K562 (cell line): ENCODE results near the gene DDX60. TPM values are rescaled to one million over a fixed set of nuclear protein-coding genes. Genes with fewer than 3 reads are reported as not detected.

Experiments
- ATAC-seq: fragments of 200-7000 bp; cut with Tn5 transposase; 3 replicates; pipeline ENCODE4 v1.9.1; 2020; ENCODE audit warnings: moderate library complexity
- BruUV-seq: library from RNA; stranded (reverse); fragments of 400-500 nt; replicated peaks from 2 replicates; lab custom pipeline; 2021; lab: Mats Ljungman, UMichigan
- CTCF ChIA-PET: fragments of 300-600 bp; formaldehyde crosslinking; extraction: SDS; loops from one replicate; lab custom pipeline; 2021; ENCODE audit warnings: low intra/inter-chr PET ratio; lab: Yijun Ruan, JAX
- POLR2A ChIA-PET: fragments of 300-600, 350-650 bp; sonication (Branson Sonifier 250); formaldehyde crosslinking; extraction: SDS; loops from one replicate; lab custom pipeline; 2021; ENCODE audit warnings: antibody characterized with exemption, inconsistent platforms; lab: Yijun Ruan, JAX
- DNase-seq, 4 experiments: peaks; one replicate each; pipeline versions ENCODE4 v3.0.0 to v3.0.0-alpha.2; 2011 to 2018; ENCODE audit warnings: low spot score in 3 of 4, mixed read lengths in 3 of 4; ENCODE audit errors: extremely low read depth in 1 of 4
- FAIRE-seq: peaks from 2 replicates; lab custom pipeline; 2011; peaks lifted over from hg19 to GRCh38; lab: Jason Lieb, UNC
- H2AFZ ChIP-seq: 2 replicates; pipeline ENCODE4 v1.6.0; 2011; ENCODE audit warnings: low read depth, low read length, control low read depth, inconsistent platforms
- H3K27ac ChIP-seq: fragments of 200-600 bp; 3 replicates; pipeline ENCODE4 v1.8.0; 2011; ENCODE audit warnings: low read depth, mild to moderate bottlenecking, control low read depth, inconsistent platforms, low read length, moderate library complexity, mixed read lengths; ENCODE audit errors: extremely low read depth
- H3K27me3 ChIP-seq, 2 experiments: fragments of 300-600 bp in 1 of 2; 2 replicates in 1 of 2; 3 replicates in 1 of 2; pipeline versions ENCODE4 v1.6.0 to v1.8.0; 2011; ENCODE audit warnings: inconsistent platforms in 2 of 2, low read length in 2 of 2, mild to moderate bottlenecking in 1 of 2, mixed read lengths in 1 of 2, moderate library complexity in 1 of 2; ENCODE audit not compliant: control insufficient read depth in 2 of 2, insufficient read depth in 2 of 2
- H3K36me3 ChIP-seq: fragments of 300-600 bp; 3 replicates; pipeline ENCODE4 v1.8.0; 2011; ENCODE audit warnings: mild to moderate bottlenecking, low read length, inconsistent platforms; ENCODE audit not compliant: control insufficient read depth, insufficient read depth
- H3K4me1 ChIP-seq, 2 experiments: fragments of 200-600 bp in 1 of 2; replicated peaks in 1 of 2; 2 replicates in 1 of 2; 3 replicates in 1 of 2; pipeline versions ENCODE4 v1.5.1 to v1.8.0; 2011; ENCODE audit warnings: inconsistent platforms in 2 of 2, low read length in 2 of 2, mild to moderate bottlenecking in 1 of 2, mixed read lengths in 1 of 2, moderate library complexity in 1 of 2; ENCODE audit not compliant: control insufficient read depth in 2 of 2, insufficient read depth in 2 of 2
- H3K4me2 ChIP-seq: 2 replicates; pipeline ENCODE4 v1.6.1; 2011; ENCODE audit warnings: low read length, control low read depth, inconsistent platforms, mixed read lengths; ENCODE audit not compliant: insufficient read depth
- H3K4me3 ChIP-seq: fragments of 200-600 bp; sonication (generic), shearing (Covaris generic); 2 replicates; pipeline ENCODE4 v1.5.1; 2016; ENCODE audit warnings: control low read depth, inconsistent platforms
- H3K79me2 ChIP-seq: fragments of 200-600 bp; 3 replicates; pipeline ENCODE4 v1.8.0; 2011; ENCODE audit warnings: low read length, inconsistent platforms; ENCODE audit not compliant: control insufficient read depth, insufficient read depth
- H3K9ac ChIP-seq, 2 experiments: 2 replicates each; pipeline versions ENCODE4 v1.6.0 to v1.6.1; 2011; ENCODE audit warnings: low read depth in 2 of 2, low read length in 2 of 2, control low read depth in 1 of 2, inconsistent platforms in 1 of 2, mild to moderate bottlenecking in 1 of 2, mixed read lengths in 1 of 2; ENCODE audit not compliant: insufficient read depth in 1 of 2
- H3K9me1 ChIP-seq: one replicate; pipeline ENCODE4 v1.6.0; 2011; ENCODE audit warnings: inconsistent platforms, mild to moderate bottlenecking, low read length, moderate library complexity; ENCODE audit not compliant: control insufficient read depth, insufficient read depth
- H3K9me3 ChIP-seq: replicated peaks from 2 replicates; pipeline ENCODE4 v1.5.1; 2011; ENCODE audit warnings: low read depth, low read length, inconsistent platforms; ENCODE audit not compliant: control insufficient read depth, insufficient read depth
- H4K20me1 ChIP-seq: replicated peaks from 2 replicates; pipeline ENCODE4 v1.6.1; 2011; ENCODE audit warnings: low read length, inconsistent platforms, mixed read lengths; ENCODE audit not compliant: control insufficient read depth, insufficient read depth
- CEBPB ChIP-seq: fragments of 450-650 bp; IDR thresholded peaks from 2 replicates; pipeline ENCODE4 v1.6.1; 2016; ENCODE audit warnings: missing genetic modification characterization, missing compliant biosample characterization
- CREM ChIP-seq: IDR thresholded peaks from 2 replicates; pipeline ENCODE4 v1.6.1; 2014; ENCODE audit warnings: antibody characterized with exemption, low read depth
- FOXJ2 ChIP-seq: fragments of 200-800 bp; sonication (Bioruptor generic); IDR thresholded peaks from 2 replicates; pipeline ENCODE4 v1.6.1; 2016; ENCODE audit warnings: missing genetic modification characterization, missing compliant biosample characterization
- KLF16 ChIP-seq: IDR thresholded peaks from 2 replicates; pipeline ENCODE4 v1.6.1; 2016; ENCODE audit warnings: antibody characterized with exemption
- NBN ChIP-seq: fragments of 450-650 bp; IDR thresholded peaks from 2 replicates; pipeline ENCODE4 v1.6.1; 2016; ENCODE audit warnings: low read depth, mild to moderate bottlenecking
- NCOA6 ChIP-seq: fragments of 450-650 bp; IDR thresholded peaks from 2 replicates; pipeline ENCODE4 v1.6.1; 2017; ENCODE audit warnings: mild to moderate bottlenecking
- POLR2AphosphoS2 ChIP-seq: IDR thresholded peaks from 2 replicates; pipeline ENCODE4 v1.6.1; 2012; ENCODE audit warnings: low read length, improper control_type of control experiment
- POLR3G ChIP-seq: IDR thresholded peaks from 2 replicates; pipeline ENCODE4 v1.6.1; 2011; ENCODE audit not compliant: insufficient read length, insufficient replicate concordance; ENCODE audit errors: extremely low read depth
- SREBF2 ChIP-seq: sonication (generic); formaldehyde crosslinking; IDR thresholded peaks from 2 replicates; pipeline ENCODE4 v1.4.0; 2020; ENCODE audit warnings: mild to moderate bottlenecking, missing genetic modification reagents
- ZMIZ1 ChIP-seq, 2 experiments: fragments of 150-350 bp in 1 of 2; IDR thresholded peaks; 2 replicates each; pipeline ENCODE4 v1.6.1; 2012 to 2016; ENCODE audit warnings: low read depth in 2 of 2, low read length in 2 of 2, mild to moderate bottlenecking in 1 of 2, moderate library complexity in 1 of 2
- ZNF639 ChIP-seq, 2 experiments: fragments of 200-800 bp in 1 of 2; sonication (Bioruptor generic) in 1 of 2; sonication (generic) in 1 of 2; formaldehyde crosslinking in 1 of 2; IDR thresholded peaks in 1 of 2; conservative IDR thresholded peaks in 1 of 2; 2 replicates each; pipeline versions ENCODE4 v1.5.0 to v1.6.1; 2016 to 2020; ENCODE audit warnings: missing compliant biosample characterization in 1 of 2, missing genetic modification characterization in 1 of 2, missing genetic modification reagents in 1 of 2
- ZNF696 ChIP-seq: fragments of 250-450 bp; sonication (Bioruptor Pico); conservative IDR thresholded peaks from 2 replicates; pipeline ENCODE4 v1.4.0; 2020; ENCODE audit warnings: mild to moderate bottlenecking, moderate library complexity
- WGBS: fragments of 100-300 bp; shearing (Covaris generic); methylation state at CpG from one replicate; pipeline ENCODE4 v1.1.6; 2016; ENCODE audit warnings: low coverage, mixed read lengths; ENCODE audit not compliant: insufficient coverage; ENCODE audit errors: missing lambda C conversion rate; 5-methylcytosine and 5-hydroxymethylcytosine counted together
- in situ Hi-C: fragments of 300-500 bp; cut with MboI; formaldehyde crosslinking; loops from 4 replicates; pipeline ENCODE4 v1.15.0; 2018; ENCODE audit warnings: inconsistent platforms, mixed read lengths
- intact Hi-C: fragments of 100-400 bp; cut with micrococcal nuclease; formaldehyde crosslinking; loops from 2 replicates; pipeline ENCODE4 v1.14.2; 2022
- polyA plus RNA-seq, 8 experiments: library from polyadenylated mRNA; depleted of rRNA in 4 of 8; stranded (reverse) in 5 of 8; unstranded in 3 of 8; fragments of >200 nt; fragmentation: Nextera tagmentation in 2 of 8; fragmentation: Illumina TruSeq in 1 of 8; extraction: Ambion mirVana in 2 of 8; extraction: Trizol in 1 of 8; gene quantifications; 2 replicates each; pipeline versions ENCODE4 v1.2.1 to v1.2.3, GENCODE V29; 2011 to 2014; ENCODE audit warnings: inconsistent platforms in 1 of 8, missing spikeins in 1 of 8
- total RNA-seq, 7 experiments: library from RNA; depleted of rRNA in 6 of 7; stranded (reverse); fragments of >200 nt in 6 of 7; fragmentation: Illumina TruSeq in 2 of 7; extraction: Trizol in 2 of 7; gene quantifications; 2 replicates each; pipeline versions ENCODE4 v1.2.1 to v1.2.3, GENCODE V29; 2011 to 2021; ENCODE audit warnings: low replicate concordance in 1 of 7

The DDX60 gene
- total and polyA plus RNA-seq, 9 of the 15 experiments (the other 6 are each of a cell fraction or from before 2014, with no cell fraction given) = 0.06 to 0.25 (median 0.13) TPM

GRCh38 chr4:168357941-168358340, 39.4 kb upstream of the DDX60 start:
- no peak overlapping the region for H3K9ac ChIP-seq
- WGBS = 7% methylated on average over 2 of the region's 2 CpGs
- DNase-seq (no peak), FAIRE-seq (no peak), ATAC-seq (no peak)
- H4K20me1 ChIP-seq = no peaks in the 10 kb centered on the region
- no peaks in the 10 kb centered on the region for H3K9me3 ChIP-seq
- H3K27me3 ChIP-seq = no peaks in the 10 kb centered on the region
- no peaks in the 10 kb centered on the region for H3K36me3 ChIP-seq
- in situ Hi-C loops = no loop called here
- no peaks in the 10 kb centered on the region for H3K4me1 ChIP-seq
- H3K4me3 ChIP-seq = no peak overlapping the region
- TF ChIP-seq ZNF696 (CRISPR knock-in tag) (no peak), NBN (no peak), CREM (no peak), CEBPB (tag) (no peak), POLR2AphosphoS2 (no peak), FOXJ2 (no peak), KLF16 (no peak)
- H3K79me2 ChIP-seq = no peaks in the 10 kb centered on the region
- ChIA-PET CTCF (interaction anchor here (0.5 kb wide), 1 partner anchor 555 kb away, joined by 4 read pairs; no protein-coding TSS in a partner anchor), POLR2A (interaction anchor here (0.6 kb wide), 1 partner anchor 1374 kb away, joined by 4 read pairs; no protein-coding TSS in a partner anchor)
- H3K4me2 ChIP-seq = no peak overlapping the region
- H3K9me1 ChIP-seq = no peaks in the 10 kb centered on the region
- H3K27ac ChIP-seq = no peak overlapping the region
- H2AFZ ChIP-seq = no peak overlapping the region
- no TSS peak for BruUV-seq
- intact Hi-C loops = no loop called here

- no peak overlapping the region for H3K4me3 ChIP-seq
- no peaks in the 10 kb centered on the region for H3K4me1 ChIP-seq
- WGBS = 0% methylated on average over 1 of the region's 1 CpG
- no peak overlapping the region for H3K4me2 ChIP-seq
- no peak overlapping the region for H3K27ac ChIP-seq
- intact Hi-C loops = no loop called here
- H2AFZ ChIP-seq = no peak overlapping the region
- H3K9me3 ChIP-seq = no peaks in the 10 kb centered on the region
- CTCF ChIA-PET = no interaction called here
- no peaks in the 10 kb centered on the region for H3K79me2 ChIP-seq
- in situ Hi-C loops = no loop called here
- H3K9me1 ChIP-seq = no peaks in the 10 kb centered on the region
- POLR2A ChIA-PET = no interaction called here
- BruUV-seq = no TSS peak
- H3K36me3 ChIP-seq = no peaks in the 10 kb centered on the region
- FAIRE-seq = no peak
- H4K20me1 ChIP-seq = no peaks in the 10 kb centered on the region
- no peak for DNase-seq
- no peak overlapping the region for H3K9ac ChIP-seq
- no peak for ATAC-seq
- no peaks in the 10 kb centered on the region for H3K27me3 ChIP-seq
- TF ChIP-seq ZNF639 (CRISPR knock-in tag; conservative IDR thresholded peaks at IDR 0.05 in 1 of 2, IDR thresholded peaks at IDR 0.05 in 1 of 2) = no peak
- no peak for TF ChIP-seq ZMIZ1 (IDR thresholded peaks at IDR 0.05; ENCODE audit: low read depth in 2 of 2, low read length in 2 of 2)
- no peak for TF ChIP-seq POLR3G
- no peak for TF ChIP-seq NCOA6
- no peak for TF ChIP-seq SREBF2 (CRISPR knock-in tag)
Observed at GRCh38 chr4:168353746-168354145, 35.2 kb upstream of the DDX60 start.
